GM12864 (cell line): ENCODE data around the gene TSHZ3.

Experiments used
- DNase-seq: peaks from one replicate; pipeline ENCODE4 v3.0.0-alpha.2; 2011; ENCODE audit warnings: low read depth
- H3K4me3 ChIP-seq: 2 replicates; pipeline ENCODE4 v1.5.1; 2011; ENCODE audit warnings: mild to moderate bottlenecking, low read depth, low read length, control low read depth
- TF ChIP-seq, protein P1 (sequence below): IDR thresholded peaks from 2 replicates; pipeline ENCODE4 v1.5.1; 2011; ENCODE audit warnings: low read depth, mild to moderate bottlenecking, moderate library complexity, low read length, control low read depth, inconsistent platforms; ENCODE audit errors: missing control alignments

Gene TSHZ3

GRCh38 chr19:31289976-31290375 lies 59.3 kb downstream of the TSHZ3 start:
- no peak for DNase-seq
- TF ChIP-seq, protein P1, sequence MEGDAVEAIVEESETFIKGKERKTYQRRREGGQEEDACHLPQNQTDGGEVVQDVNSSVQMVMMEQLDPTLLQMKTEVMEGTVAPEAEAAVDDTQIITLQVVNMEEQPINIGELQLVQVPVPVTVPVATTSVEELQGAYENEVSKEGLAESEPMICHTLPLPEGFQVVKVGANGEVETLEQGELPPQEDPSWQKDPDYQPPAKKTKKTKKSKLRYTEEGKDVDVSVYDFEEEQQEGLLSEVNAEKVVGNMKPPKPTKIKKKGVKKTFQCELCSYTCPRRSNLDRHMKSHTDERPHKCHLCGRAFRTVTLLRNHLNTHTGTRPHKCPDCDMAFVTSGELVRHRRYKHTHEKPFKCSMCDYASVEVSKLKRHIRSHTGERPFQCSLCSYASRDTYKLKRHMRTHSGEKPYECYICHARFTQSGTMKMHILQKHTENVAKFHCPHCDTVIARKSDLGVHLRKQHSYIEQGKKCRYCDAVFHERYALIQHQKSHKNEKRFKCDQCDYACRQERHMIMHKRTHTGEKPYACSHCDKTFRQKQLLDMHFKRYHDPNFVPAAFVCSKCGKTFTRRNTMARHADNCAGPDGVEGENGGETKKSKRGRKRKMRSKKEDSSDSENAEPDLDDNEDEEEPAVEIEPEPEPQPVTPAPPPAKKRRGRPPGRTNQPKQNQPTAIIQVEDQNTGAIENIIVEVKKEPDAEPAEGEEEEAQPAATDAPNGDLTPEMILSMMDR: no peak
- H3K4me3 ChIP-seq: no peak overlapping the region

DNA sequence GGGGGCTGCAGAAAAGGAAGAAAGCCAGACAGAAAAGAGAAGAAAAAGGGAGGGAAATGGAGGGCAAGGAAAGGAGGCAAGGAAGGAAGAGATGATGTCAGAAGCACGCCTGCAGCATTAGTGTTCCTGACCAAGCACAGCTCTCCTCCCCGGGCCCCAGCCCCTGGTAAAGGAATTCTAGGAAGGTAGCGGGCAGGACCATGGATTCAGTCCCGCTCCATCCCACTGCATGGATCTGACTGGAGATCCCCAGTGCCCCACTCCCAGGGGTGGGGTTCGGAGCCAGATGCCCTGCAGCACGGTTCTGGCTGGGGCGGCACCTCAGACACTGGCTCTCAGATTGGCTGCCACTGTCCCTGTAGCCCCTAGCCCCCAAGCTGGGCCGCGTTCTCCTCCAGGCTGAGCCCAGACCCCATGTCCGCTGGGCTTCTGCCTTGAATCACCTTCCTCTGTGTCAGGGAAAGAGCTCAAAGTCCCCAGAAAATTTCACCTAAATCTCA lies 59.8 kb downstream of the TSHZ3 start:
- H3K4me3 ChIP-seq: no peak overlapping the region
- TF ChIP-seq, protein P1: no peak
- no peak for DNase-seq

- H3K4me3 ChIP-seq: no peak overlapping the region
- DNase-seq: no peak
Measured at GRCh38 chr19:31286491-31286890, 62.7 kb downstream of the TSHZ3 start.

GRCh38 chr19:31285744-31286143 lies 63.5 kb downstream of the TSHZ3 start:
- H3K4me3 ChIP-seq: no peak overlapping the region
- TF ChIP-seq, protein P1: no peak
- no peak for DNase-seq

More at GRCh38 chr19:31286491-31286890, 62.7 kb downstream of the TSHZ3 start:
- TF ChIP-seq, protein P1: no peak

DNA sequence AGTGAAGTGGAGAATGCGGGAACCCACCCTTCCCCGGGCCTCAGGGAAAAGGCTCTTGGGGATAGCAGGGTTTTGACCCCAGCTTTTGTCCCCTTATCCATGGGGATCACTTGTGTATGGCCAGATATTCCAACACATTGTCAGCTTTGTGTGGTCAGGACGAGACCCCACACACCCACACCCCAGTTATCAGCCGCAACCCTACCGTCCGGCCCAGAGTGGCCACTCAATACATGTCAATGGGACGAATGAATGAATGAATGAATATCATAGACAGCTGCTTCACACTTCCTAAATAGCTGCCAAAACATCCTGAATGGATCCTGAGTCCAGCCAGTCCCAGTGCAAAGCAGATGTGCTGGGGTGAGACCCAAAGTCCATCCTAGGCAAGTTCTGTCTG lies 64.6 kb downstream of the TSHZ3 start:
- TF ChIP-seq, protein P1: no peak
- DNase-seq: no peak
- no peak overlapping the region for H3K4me3 ChIP-seq

DNA sequence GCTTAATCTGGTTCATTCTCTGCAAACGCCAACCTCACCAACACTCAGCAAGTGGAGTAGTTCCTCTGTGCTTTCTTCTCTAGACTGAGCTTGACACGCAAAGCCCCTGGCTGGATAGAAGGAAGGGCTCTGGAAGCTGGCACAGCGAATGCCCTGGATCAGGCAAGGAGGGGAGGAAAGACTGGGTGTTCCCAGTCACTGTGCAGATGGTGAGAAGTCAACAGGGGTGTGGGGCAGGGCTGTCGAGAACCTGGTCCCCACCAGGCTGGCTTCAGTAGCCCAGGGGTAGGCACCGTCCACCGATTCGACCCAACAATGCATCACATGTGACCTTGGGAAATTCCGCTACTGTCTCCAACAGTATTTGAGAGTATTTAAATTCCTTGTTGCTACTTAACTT lies 65.5 kb downstream of the TSHZ3 start:
- no peak overlapping the region for H3K4me3 ChIP-seq
- no peak for DNase-seq
- TF ChIP-seq, protein P1: no peak

GRCh38 chr19:31282346-31282745 lies 66.9 kb downstream of the TSHZ3 start:
- TF ChIP-seq, protein P1: no peak

More at GRCh38 chr19:31282346-31282745, 66.9 kb downstream of the TSHZ3 start:
- no peak for DNase-seq
- H3K4me3 ChIP-seq: no peak overlapping the region
